OCI-LY7 (cell line): Measurements from ENCODE around the gene DACT3. TPM values are rescaled to one million over a fixed set of nuclear protein-coding genes. Genes with fewer than 3 reads are reported as not detected.

Experiments
- BruUV-seq: library from RNA; stranded (reverse); fragments of 400-500 nt; replicated peaks from 2 replicates; lab custom pipeline; 2021; lab: Mats Ljungman, UMichigan
- CTCF ChIA-PET: fragments of 300-600 bp; sonication (Branson Sonifier 250); formaldehyde crosslinking; loops from one replicate; lab custom pipeline; 2022; ENCODE audit warnings: antibody characterized with exemption; ENCODE audit not compliant: unreplicated experiment; lab: Charles Lee
- POLR2A ChIA-PET: fragments of 300-600 bp; sonication (Branson Sonifier 250); formaldehyde crosslinking; loops from one replicate; lab custom pipeline; 2022; ENCODE audit warnings: antibody characterized with exemption; lab: Charles Lee
- DNase-seq: peaks from one replicate; pipeline ENCODE4 v3.0.0-alpha.2; 2015; ENCODE audit warnings: low spot score
- H2AFZ ChIP-seq: fragments of 200-600 bp; sonication (generic), shearing (Covaris generic); 2 replicates; pipeline ENCODE4 v1.6.1; 2014; ENCODE audit warnings: mild to moderate bottlenecking, antibody characterized with exemption, low read length, moderate library complexity
- H3K27ac ChIP-seq: fragments of 200-600 bp; sonication (generic); 2 replicates; pipeline ENCODE4 v1.5.1; 2014; ENCODE audit warnings: mixed run types, low read depth, mild to moderate bottlenecking, moderate library complexity, low read length, inconsistent platforms; ENCODE audit not compliant: poor library complexity, severe bottlenecking
- H3K36me3 ChIP-seq: fragments of 200-600 bp; sonication (generic); 2 replicates; pipeline ENCODE4 v1.6.1; 2014; ENCODE audit warnings: mild to moderate bottlenecking, antibody characterized with exemption, low read length, moderate library complexity, mixed read lengths; ENCODE audit not compliant: insufficient read depth
- H3K4me1 ChIP-seq: fragments of 200-600 bp; sonication (generic); 2 replicates; pipeline ENCODE4 v1.5.1; 2014; ENCODE audit warnings: mild to moderate bottlenecking, low read length; ENCODE audit not compliant: insufficient read depth, poor library complexity, severe bottlenecking
- H3K4me2 ChIP-seq: fragments of 200-600 bp; sonication (generic); 2 replicates; pipeline ENCODE4 v1.6.1; 2014; ENCODE audit warnings: mild to moderate bottlenecking, low read length
- H3K4me3 ChIP-seq: fragments of 200-600 bp; sonication (generic); 2 replicates; pipeline ENCODE4 v1.5.1; 2014; ENCODE audit warnings: mild to moderate bottlenecking, low read depth, low read length; ENCODE audit not compliant: poor library complexity, severe bottlenecking
- H3K79me2 ChIP-seq: fragments of 200-600 bp; sonication (generic); 2 replicates; pipeline ENCODE4 v1.6.1; 2016; ENCODE audit warnings: low read depth, mild to moderate bottlenecking, low read length, moderate library complexity, mixed read lengths; ENCODE audit not compliant: insufficient read depth
- H3K9me2 ChIP-seq: fragments of 200-600 bp; sonication (generic); 2 replicates; pipeline ENCODE4 v1.6.1; 2016; ENCODE audit warnings: mild to moderate bottlenecking, low read length, mixed read lengths; ENCODE audit not compliant: insufficient read depth
- H3K9me3 ChIP-seq: fragments of 200-600 bp; sonication (generic); 2 replicates; pipeline ENCODE4 v1.6.1; 2014; ENCODE audit warnings: mild to moderate bottlenecking, mixed run types, low read length, mixed read lengths
- H4K20me1 ChIP-seq: fragments of 200-600 bp; sonication (generic); 2 replicates; pipeline ENCODE4 v1.6.1; 2014; ENCODE audit warnings: mild to moderate bottlenecking, antibody characterized with exemption, low read length, moderate library complexity, mixed read lengths; ENCODE audit not compliant: insufficient read depth
- EZH2phosphoT487 ChIP-seq: fragments of 200-600 bp; sonication (generic); IDR thresholded peaks from 2 replicates; pipeline ENCODE4 v1.6.1; 2018; ENCODE audit warnings: low read depth, borderline replicate concordance, mild to moderate bottlenecking, mixed run types, antibody characterized with exemption, low read length, moderate library complexity, mixed read lengths
- intact Hi-C: fragments of 100-400 bp; cut with micrococcal nuclease; formaldehyde crosslinking; loops from one replicate; pipeline ENCODE4 v1.10.0; 2022; ENCODE audit not compliant: unreplicated experiment
- total RNA-seq, 2 experiments: library from RNA; depleted of rRNA in 1 of 2; stranded (reverse); fragments of >200 nt in 1 of 2; shearing (Covaris generic) in 1 of 2; gene quantifications; 2 replicates each; pipeline ENCODE4 v1.2.3, GENCODE V29; 2014 to 2022
- TF ChIP-seq, protein P1 (sequence below): fragments of 200-600 bp; sonication (generic); conservative IDR thresholded peaks from 2 replicates; pipeline ENCODE4 v1.5.1; 2014; ENCODE audit warnings: mild to moderate bottlenecking, antibody characterized with exemption, low read length, moderate library complexity, mixed read lengths

Gene DACT3
- total RNA-seq, 2 experiments from 2014 or later: 0.44 TPM; not detected in 1

- Histone ChIP-seq H2AFZ (peak overlapping the region; percentile 83; the same call in 1 of the 2 replicates), H3K36me3 (no peaks in the 10 kb centered on the region), H3K9me3 (no peaks in the 10 kb centered on the region), H3K4me3 (no peak overlapping the region), H3K4me1 (peaks cover 58% of the 10 kb centered on the region), H4K20me1 (no peaks in the 10 kb centered on the region), H3K9me2 (no peaks in the 10 kb centered on the region), H3K27ac (peak overlapping the region; percentile 49), H3K4me2 (peak overlapping the region; percentile 69), H3K79me2 (no peaks in the 10 kb centered on the region)
- TF ChIP-seq, protein P1, sequence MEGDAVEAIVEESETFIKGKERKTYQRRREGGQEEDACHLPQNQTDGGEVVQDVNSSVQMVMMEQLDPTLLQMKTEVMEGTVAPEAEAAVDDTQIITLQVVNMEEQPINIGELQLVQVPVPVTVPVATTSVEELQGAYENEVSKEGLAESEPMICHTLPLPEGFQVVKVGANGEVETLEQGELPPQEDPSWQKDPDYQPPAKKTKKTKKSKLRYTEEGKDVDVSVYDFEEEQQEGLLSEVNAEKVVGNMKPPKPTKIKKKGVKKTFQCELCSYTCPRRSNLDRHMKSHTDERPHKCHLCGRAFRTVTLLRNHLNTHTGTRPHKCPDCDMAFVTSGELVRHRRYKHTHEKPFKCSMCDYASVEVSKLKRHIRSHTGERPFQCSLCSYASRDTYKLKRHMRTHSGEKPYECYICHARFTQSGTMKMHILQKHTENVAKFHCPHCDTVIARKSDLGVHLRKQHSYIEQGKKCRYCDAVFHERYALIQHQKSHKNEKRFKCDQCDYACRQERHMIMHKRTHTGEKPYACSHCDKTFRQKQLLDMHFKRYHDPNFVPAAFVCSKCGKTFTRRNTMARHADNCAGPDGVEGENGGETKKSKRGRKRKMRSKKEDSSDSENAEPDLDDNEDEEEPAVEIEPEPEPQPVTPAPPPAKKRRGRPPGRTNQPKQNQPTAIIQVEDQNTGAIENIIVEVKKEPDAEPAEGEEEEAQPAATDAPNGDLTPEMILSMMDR: no peak
- TF ChIP-seq EZH2phosphoT487: no peak
- no peak for DNase-seq
- POLR2A ChIA-PET: interaction anchor here (1.4 kb wide), 1 partner anchor 11 kb away, joined by 6 read pairs; no protein-coding TSS in a partner anchor
- intact Hi-C loops: no loop called here
- no TSS peak for BruUV-seq
- CTCF ChIA-PET: interaction anchor here (0.6 kb wide), 1 partner anchor 39 kb away, joined by 3 read pairs; no protein-coding TSS in a partner anchor
These were observed 40.7 kb downstream of the DACT3 start for GRCh38 chr19:46620267-46620666.

GRCh38 chr19:46618670-46619231, 42.2 kb downstream of the DACT3 start:
- TF ChIP-seq EZH2phosphoT487: no peak
- TF ChIP-seq, protein P1: no peak
- Histone ChIP-seq H3K36me3 (no peaks in the 10 kb centered on the region), H3K27ac (peak overlapping the region; percentile 42), H3K79me2 (no peaks in the 10 kb centered on the region), H3K4me3 (no peak overlapping the region), H2AFZ (no peak overlapping the region), H4K20me1 (no peaks in the 10 kb centered on the region), H3K9me3 (no peaks in the 10 kb centered on the region), H3K9me2 (no peaks in the 10 kb centered on the region), H3K4me2 (peak overlapping the region; percentile 49), H3K4me1 (peaks cover 56% of the 10 kb centered on the region)
- peak; percentile 34 for DNase-seq
- BruUV-seq: no TSS peak
- POLR2A ChIA-PET: interaction anchor here (0.6 to 1.6 kb wide), 2 partner anchors 42 to 219 kb away, joined by 3 to 4 read pairs; partner anchors contain the start of gene DACT3
- CTCF ChIA-PET: no interaction called here
- intact Hi-C loops: no loop called here

DNA sequence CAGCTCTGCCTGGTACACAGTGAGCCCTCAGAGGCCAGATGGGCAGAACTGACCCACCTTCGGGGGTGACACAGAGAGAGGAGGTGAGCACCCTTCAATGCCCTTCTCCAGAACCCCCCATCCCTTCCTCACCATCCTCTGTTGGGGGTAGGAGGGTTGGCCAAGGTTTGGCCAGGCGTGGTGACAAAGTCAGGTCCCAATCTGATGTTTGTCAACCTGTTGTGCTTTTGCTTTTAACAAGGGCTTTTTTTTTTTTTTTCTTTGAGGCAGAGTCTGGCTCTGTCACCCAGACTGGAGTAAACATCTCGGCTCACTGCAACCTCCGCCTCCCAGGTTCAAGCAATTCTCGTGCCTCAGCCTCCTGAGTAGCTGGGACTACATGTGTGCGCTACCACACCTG, 43.4 kb downstream of the DACT3 start:
- DNase-seq: no peak
- Histone ChIP-seq H3K4me2 (peak overlapping the region; percentile 70), H2AFZ (peak overlapping the region; percentile 92; the same call in 1 of the 2 replicates), H4K20me1 (no peaks in the 10 kb centered on the region), H3K9me3 (no peaks in the 10 kb centered on the region), H3K36me3 (no peaks in the 10 kb centered on the region), H3K4me1 (peaks cover 61% of the 10 kb centered on the region), H3K4me3 (no peak overlapping the region), H3K79me2 (no peaks in the 10 kb centered on the region), H3K9me2 (no peaks in the 10 kb centered on the region), H3K27ac (peak overlapping the region; percentile 44)
- intact Hi-C loops: no loop called here
- ChIA-PET POLR2A (interaction anchor here (0.7 kb wide), 2 partner anchors 44 to 74 kb away, joined by 3 read pairs; no protein-coding TSS in a partner anchor), CTCF (interaction anchor here (0.6 to 1.5 kb wide), 2 partner anchors 44 to 731 kb away, joined by 3 to 8 read pairs; no protein-coding TSS in a partner anchor)
- no TSS peak for BruUV-seq
- no peak for TF ChIP-seq EZH2phosphoT487
- TF ChIP-seq, protein P1: no peak
